OCI-LY1 (cell line): ENCODE measurements around the gene AFF1.

Experiments used
- CTCF ChIP-seq: fragments of 200-600 bp; sonication (generic), shearing (Covaris generic); IDR thresholded peaks from 2 replicates; pipeline ENCODE4 v1.5.1; 2017; ENCODE audit warnings: mild to moderate bottlenecking, antibody characterized with exemption, low read length, moderate library complexity, mixed read lengths
- EZH2 ChIP-seq: fragments of 200-600 bp; sonication (generic), shearing (Covaris generic); IDR thresholded peaks from 2 replicates; pipeline ENCODE4 v1.8.0; 2017; ENCODE audit warnings: borderline replicate concordance, mixed run types, mild to moderate bottlenecking, antibody characterized with exemption, low read length, moderate library complexity, mixed read lengths

GRCh38 chr4:86918539-86919072, 16.2 kb upstream of the AFF1 start:
- TF ChIP-seq CTCF (no peak), EZH2 (no peak)
